GM10248 (cell line): Measurements from ENCODE around the gene CSNK1G1.
"Not testable (repeated sequence)": the region's sequence is repeated elsewhere in the genome, so short reads cannot be mapped to it uniquely, and the experiment has no call there.

Experiments
- CTCF ChIA-PET: fragments of 300-600 bp; sonication (Branson Sonifier 250); formaldehyde crosslinking; extraction: SDS; loops from one replicate; lab custom pipeline; 2021; ENCODE audit warnings: antibody characterized with exemption; lab: Yijun Ruan, JAX
- POLR2A ChIA-PET: fragments of 350-650 bp; sonication (Branson Sonifier 250); formaldehyde crosslinking; extraction: SDS; loops from one replicate; lab custom pipeline; 2020; ENCODE audit warnings: antibody characterized with exemption; lab: Yijun Ruan, JAX
- DNase-seq: peaks from one replicate; pipeline ENCODE4 v3.0.0; 2012; ENCODE audit errors: extremely low spot score
- TF ChIP-seq, protein P1 (sequence below): IDR thresholded peaks from 2 replicates; pipeline ENCODE4 v1.5.1; 2012; ENCODE audit warnings: mild to moderate bottlenecking, low read depth; ENCODE audit errors: extremely low read depth, missing control alignments, control extremely low read depth

Gene CSNK1G1

DNA sequence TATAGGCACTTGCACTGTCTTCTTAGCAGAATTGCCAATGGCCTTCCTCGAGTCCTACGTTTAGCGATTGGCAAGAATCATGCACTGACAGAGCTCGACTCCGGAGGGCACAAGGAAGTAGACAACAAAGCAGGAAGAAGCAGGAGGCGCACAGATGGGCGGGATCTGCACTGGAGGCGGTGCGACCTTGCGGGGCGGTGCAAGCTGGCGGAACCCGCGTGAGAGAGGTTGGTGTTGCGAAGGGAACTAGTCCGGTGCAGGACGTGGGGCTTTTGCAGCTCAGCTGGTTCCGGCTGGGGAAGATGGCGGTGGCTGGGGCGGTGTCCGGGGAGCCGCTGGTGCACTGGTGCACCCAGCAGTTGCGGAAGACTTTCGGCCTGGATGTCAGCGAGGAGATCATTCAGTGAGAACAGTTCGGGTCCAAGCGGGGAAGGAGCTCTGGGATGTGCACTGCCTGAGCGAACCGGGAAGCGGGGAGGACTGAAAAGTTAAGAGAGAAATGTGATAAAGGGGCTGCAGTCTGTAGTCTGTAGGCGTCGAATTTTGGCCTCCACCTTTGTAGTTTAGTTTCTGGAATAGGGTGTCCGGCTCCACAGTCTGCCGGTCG is 31.7 kb upstream of the CSNK1G1 start, which contains the start of gene TRIP4:
Gene TRIP4, plus strand, starts transcription at position 275 of the 607 bp plus-strand sequence. Its CDS starts 28 bp downstream, at position 303.
- CTCF ChIA-PET: interaction anchor here (0.9 to 2.1 kb wide), 5 partner anchors 11 to 340 kb away, joined by 3 to 9 read pairs (median 3); no protein-coding TSS in a partner anchor
- peak; percentile 94 for DNase-seq
- TF ChIP-seq, protein P1, sequence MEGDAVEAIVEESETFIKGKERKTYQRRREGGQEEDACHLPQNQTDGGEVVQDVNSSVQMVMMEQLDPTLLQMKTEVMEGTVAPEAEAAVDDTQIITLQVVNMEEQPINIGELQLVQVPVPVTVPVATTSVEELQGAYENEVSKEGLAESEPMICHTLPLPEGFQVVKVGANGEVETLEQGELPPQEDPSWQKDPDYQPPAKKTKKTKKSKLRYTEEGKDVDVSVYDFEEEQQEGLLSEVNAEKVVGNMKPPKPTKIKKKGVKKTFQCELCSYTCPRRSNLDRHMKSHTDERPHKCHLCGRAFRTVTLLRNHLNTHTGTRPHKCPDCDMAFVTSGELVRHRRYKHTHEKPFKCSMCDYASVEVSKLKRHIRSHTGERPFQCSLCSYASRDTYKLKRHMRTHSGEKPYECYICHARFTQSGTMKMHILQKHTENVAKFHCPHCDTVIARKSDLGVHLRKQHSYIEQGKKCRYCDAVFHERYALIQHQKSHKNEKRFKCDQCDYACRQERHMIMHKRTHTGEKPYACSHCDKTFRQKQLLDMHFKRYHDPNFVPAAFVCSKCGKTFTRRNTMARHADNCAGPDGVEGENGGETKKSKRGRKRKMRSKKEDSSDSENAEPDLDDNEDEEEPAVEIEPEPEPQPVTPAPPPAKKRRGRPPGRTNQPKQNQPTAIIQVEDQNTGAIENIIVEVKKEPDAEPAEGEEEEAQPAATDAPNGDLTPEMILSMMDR: no peak
- POLR2A ChIA-PET: interaction anchor here (0.5 kb wide), 3 partner anchors 18 to 333 kb away, joined by 4 to 6 read pairs (median 5); no protein-coding TSS in a partner anchor

DNA sequence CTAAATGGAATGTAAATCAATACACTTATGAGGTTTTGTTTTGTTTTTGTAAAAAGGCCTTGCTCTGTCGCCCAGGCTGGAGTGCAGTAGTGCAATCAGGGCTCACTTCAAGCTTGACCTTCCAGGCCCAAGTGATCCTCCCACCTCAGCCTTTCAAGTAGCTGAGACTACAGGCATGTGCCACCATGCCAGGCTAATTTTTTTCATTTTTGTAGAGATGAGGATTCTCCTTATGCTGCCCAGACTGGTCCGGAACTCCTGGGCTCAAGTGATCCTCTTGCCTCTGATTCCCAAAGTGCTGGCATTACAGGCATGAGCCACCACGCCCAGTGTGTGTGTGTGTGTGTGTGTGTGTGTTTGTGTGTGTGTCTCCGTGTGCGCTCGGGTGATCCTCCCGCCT is 30.3 kb upstream of the CSNK1G1 start:
- ChIA-PET POLR2A (interaction anchor here (0.7 kb wide), 1 partner anchor 84 kb away, joined by 6 read pairs; no protein-coding TSS in a partner anchor), CTCF (no interaction called here)
- TF ChIP-seq, protein P1: no peak
- DNase-seq: no peak

DNA sequence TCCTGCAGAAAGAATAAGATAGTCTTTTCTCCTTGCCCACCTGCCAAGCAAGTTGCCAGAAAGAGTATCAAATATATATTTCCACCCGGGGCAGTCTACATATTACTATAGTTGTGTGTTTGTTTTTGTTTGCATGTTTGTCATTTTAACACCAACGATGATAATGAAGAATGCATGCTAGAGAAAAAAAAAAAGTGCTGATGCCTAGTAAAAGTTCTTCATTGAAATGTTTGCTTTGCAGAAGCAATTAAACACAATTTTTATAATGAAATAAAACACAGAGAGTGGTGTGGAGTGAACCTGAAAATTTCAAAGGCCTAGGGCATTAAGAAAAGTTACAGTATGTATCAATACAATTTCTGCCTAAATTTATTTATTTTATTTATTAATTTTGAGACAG is 27.8 kb upstream of the CSNK1G1 start:
- TF ChIP-seq, protein P1: no peak
- CTCF ChIA-PET: no interaction called here
- no peak for DNase-seq
- POLR2A ChIA-PET: no interaction called here

DNA sequence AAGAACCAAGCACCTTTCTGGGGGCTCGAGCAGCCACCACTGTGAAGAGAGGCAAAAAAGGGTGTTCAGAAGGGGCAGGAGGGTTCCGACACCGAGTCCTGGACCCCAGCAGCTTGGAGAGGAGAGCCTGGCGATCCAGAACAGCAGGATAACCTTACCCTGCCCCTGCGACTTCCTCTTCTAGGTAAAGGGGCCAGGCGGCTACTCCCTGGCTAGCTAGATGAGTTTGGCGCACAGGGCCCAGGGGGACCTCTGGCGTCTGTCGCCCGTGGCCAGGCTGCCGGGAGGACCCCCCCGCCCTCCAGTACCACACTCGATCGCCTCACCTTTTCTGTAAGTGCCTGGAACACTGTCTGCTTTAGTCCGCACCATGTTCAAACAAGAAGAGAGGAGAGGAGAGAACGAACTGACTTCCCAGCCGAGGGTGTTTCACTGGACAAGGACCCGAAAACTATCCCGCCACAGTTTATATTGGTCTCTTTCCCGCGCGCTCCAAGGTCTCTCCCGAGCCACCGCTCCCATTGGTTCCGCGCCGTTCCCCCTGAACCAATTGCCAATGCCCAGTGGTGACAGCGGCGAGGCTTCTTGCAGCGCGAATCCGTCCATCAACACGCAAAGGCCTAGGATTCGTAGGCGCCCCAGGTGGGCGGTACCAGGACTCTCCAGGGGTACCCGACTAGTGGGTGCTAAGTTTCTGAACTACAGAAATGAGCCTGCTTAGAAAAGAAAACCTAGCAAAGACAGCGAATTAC is 25.2 kb upstream of the CSNK1G1 start, which contains the start of gene PCLAF:
Gene PCLAF, minus strand, starts transcription at position 442 of the 752 bp plus-strand sequence. Its CDS starts 70 bp downstream, at position 372.
- ChIA-PET POLR2A (no interaction called here), CTCF (interaction anchor here (0.8 kb wide), 1 partner anchor 21 kb away, joined by 3 read pairs; no protein-coding TSS in a partner anchor)
- DNase-seq: peak; percentile 95
- TF ChIP-seq, protein P1: no peak

DNA sequence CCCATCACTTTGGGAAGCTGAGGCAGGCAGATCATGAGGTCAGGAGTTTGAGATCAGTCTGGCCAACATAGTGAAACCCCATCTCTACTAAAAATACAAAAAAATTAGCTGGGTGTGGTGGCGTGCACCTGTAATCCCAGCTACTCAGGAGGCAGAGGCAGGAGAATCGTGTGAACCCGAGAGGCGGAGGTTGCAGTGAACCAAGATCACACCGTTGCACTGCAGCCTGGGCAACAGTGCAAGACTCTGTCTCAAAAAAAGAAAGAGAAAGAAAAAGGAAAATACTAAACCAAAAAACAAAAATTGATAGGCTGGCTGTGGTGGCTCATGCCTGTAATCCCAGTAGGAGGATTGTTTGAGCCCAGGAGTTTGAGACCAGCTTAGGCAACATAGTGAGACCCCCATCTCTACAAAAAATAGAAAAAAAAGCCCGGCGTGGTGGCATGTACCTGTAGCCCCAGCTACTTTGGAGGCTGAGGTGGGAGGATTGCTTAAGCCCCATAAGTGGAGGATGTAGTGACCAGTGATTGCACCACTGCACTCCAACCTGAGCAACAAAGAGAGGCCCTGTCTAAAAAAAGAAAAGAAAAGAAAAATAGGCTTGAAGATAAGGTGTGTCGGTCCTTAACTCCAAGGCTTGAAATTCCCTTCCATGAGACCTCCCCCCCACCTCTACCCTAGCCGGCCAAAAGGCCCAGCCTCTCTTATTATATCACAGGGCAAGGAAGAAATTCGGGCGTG is 24.3 kb upstream of the CSNK1G1 start:
- CTCF ChIA-PET: interaction anchor here (0.8 to 1.3 kb wide), 2 partner anchors 11 to 21 kb away, joined by 3 read pairs; no protein-coding TSS in a partner anchor
- DNase-seq, POLR2A ChIA-PET: not testable (repeated sequence)

DNA sequence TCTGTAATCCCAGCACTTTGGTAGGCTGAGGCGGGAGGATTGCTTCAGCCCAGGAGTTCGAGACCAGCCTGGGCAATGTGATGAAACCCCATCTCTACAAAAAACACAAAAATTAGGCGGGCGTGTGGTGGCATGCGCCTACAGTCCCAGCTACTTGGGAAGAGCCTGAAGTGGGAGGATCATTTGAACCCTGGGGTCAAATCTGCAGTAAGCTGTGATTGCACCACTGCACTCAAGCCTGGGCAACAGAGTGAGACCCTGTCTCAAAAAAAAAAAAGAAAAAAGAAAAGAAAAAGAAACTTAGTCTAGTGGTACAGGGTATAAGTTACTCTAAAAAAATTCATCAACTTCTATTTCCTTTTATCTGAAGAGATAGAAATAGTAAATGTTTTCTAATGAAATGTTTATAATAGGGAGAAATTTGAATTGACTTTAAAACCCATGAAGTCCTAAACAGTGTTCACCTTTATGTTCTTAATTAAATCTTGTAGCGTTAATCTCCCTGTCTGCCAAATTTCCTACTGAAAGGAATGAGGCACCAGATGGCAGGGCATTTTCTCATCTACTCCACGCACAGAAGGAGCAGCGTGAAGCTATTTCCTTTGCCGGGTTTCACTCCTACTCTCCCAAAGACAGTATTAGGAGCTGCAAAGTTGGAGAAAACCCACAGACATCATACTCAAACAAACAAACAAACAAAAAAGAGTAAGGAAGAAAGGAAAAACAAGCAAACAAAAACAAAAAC is 23.4 kb upstream of the CSNK1G1 start:
- ChIA-PET CTCF (interaction anchor here (1.2 to 1.3 kb wide), 2 partner anchors 9 to 20 kb away, joined by 3 to 4 read pairs; no protein-coding TSS in a partner anchor), POLR2A (no interaction called here)
- TF ChIP-seq, protein P1: no peak
- no peak for DNase-seq
